Endodermal cell (in vitro differentiated cells): ENCODE data around the gene MXRA7. TPM values are rescaled to one million over a fixed set of nuclear protein-coding genes. Genes with fewer than 3 reads are reported as not detected.
"Not testable (repeated sequence)": the region's sequence is repeated elsewhere in the genome, so short reads cannot be mapped to it uniquely, and the experiment has no call there.

ENCODE experiments used
- DNase-seq: peaks from one replicate; pipeline ENCODE4 v3.0.0-alpha.2; 2017
- H3K27ac ChIP-seq: 2 replicates; pipeline ENCODE4 v1.5.1; 2013; ENCODE audit warnings: mild to moderate bottlenecking, low read depth, low read length, moderate library complexity
- H3K27me3 ChIP-seq: 2 replicates; pipeline ENCODE4 v1.6.1; 2013; ENCODE audit warnings: mild to moderate bottlenecking, low read length, moderate library complexity; ENCODE audit not compliant: insufficient read depth, control insufficient read depth, poor library complexity, severe bottlenecking
- H3K36me3 ChIP-seq: 2 replicates; pipeline ENCODE4 v1.7.0; 2013; ENCODE audit warnings: mild to moderate bottlenecking, low read length, moderate library complexity; ENCODE audit not compliant: control insufficient read depth, insufficient read depth
- H3K4me1 ChIP-seq: one replicate; pipeline ENCODE4 v1.7.0; 2013; ENCODE audit warnings: low read length; ENCODE audit not compliant: control insufficient read depth, insufficient read depth
- H3K4me3 ChIP-seq: 2 replicates; pipeline ENCODE4 v1.5.1; 2013; ENCODE audit warnings: mild to moderate bottlenecking, low read length, moderate library complexity
- H3K9ac ChIP-seq: 2 replicates; pipeline ENCODE4 v1.6.1; 2013; ENCODE audit warnings: mild to moderate bottlenecking, low read length, moderate library complexity; ENCODE audit not compliant: poor library complexity, severe bottlenecking; ENCODE audit errors: extremely low read depth
- H3K9me3 ChIP-seq: 2 replicates; pipeline ENCODE4 v1.6.1; 2013; ENCODE audit warnings: mild to moderate bottlenecking, low read length, moderate library complexity; ENCODE audit not compliant: control insufficient read depth
- H3K27ac Mint-ChIP-seq: 2 replicates; pipeline ENCODE4 v1.8.0; 2020; ENCODE audit warnings: mixed read lengths
- H3K27me3 Mint-ChIP-seq: 2 replicates; pipeline ENCODE4 v1.8.0; 2021; ENCODE audit warnings: mild to moderate bottlenecking, mixed read lengths; ENCODE audit not compliant: insufficient read depth
- H3K36me3 Mint-ChIP-seq: 2 replicates; pipeline ENCODE4 v1.8.0; 2020; ENCODE audit warnings: low read depth, mixed read lengths
- H3K4me1 Mint-ChIP-seq: 2 replicates; pipeline ENCODE4 v1.8.0; 2020; ENCODE audit warnings: mixed read lengths
- H3K4me3 Mint-ChIP-seq: 2 replicates; pipeline ENCODE4 v1.8.0; 2020; ENCODE audit warnings: mild to moderate bottlenecking, moderate library complexity, mixed read lengths
- H3K9me3 Mint-ChIP-seq: 2 replicates; pipeline ENCODE4 v1.8.0; 2020; ENCODE audit warnings: mild to moderate bottlenecking, mixed read lengths
- WGBS, 2 experiments: methylation state at CpG; one replicate each; pipeline versions ENCODE4 v1.1.5 to v1.1.7; 2013; ENCODE audit warnings: missing lambda C conversion rate in 2 of 2, mixed read lengths in 1 of 2; ENCODE audit not compliant: insufficient coverage in 1 of 2, insufficient read length in 1 of 2; 5-methylcytosine and 5-hydroxymethylcytosine counted together
- total RNA-seq, 2 donors: library from RNA; stranded (reverse); fragmentation: NEBNext Ultra II Directional in 1 of 2; extraction: Animal tissue kit (Norgen Biotek cat#: 25700) in 1 of 2; gene quantifications; 2 replicates in 1 of 2; 3 replicates in 1 of 2; pipeline ENCODE4 v1.2.1, GENCODE V29; 2021
- TF ChIP-seq, protein P1 (sequence below): fragments of 200-600 bp; sonication (generic); conservative IDR thresholded peaks from 2 replicates; pipeline ENCODE4 v1.5.0; 2021; ENCODE audit warnings: antibody characterized with exemption, mild to moderate bottlenecking

MXRA7 gene
- total RNA-seq, 2 donors from 2014 or later, result 61.6 to 77.1 TPM

GRCh38 chr17:76751416-76751993 lies 40.7 kb upstream of the MXRA7 start:
- Histone ChIP-seq H3K9ac (no peak overlapping the region), H3K9me3 (peaks cover 4% of the 10 kb centered on the region), H3K4me3 (no peak overlapping the region), H3K36me3 (peaks cover 47% of the 10 kb centered on the region), H3K4me1 (no peaks in the 10 kb centered on the region), H3K27me3 (no peaks in the 10 kb centered on the region), H3K27ac (no peak overlapping the region)
- DNase-seq, result no peak
- no peaks in the 10 kb centered on the region for H3K4me1 Mint-ChIP-seq
- TF ChIP-seq, protein P1, sequence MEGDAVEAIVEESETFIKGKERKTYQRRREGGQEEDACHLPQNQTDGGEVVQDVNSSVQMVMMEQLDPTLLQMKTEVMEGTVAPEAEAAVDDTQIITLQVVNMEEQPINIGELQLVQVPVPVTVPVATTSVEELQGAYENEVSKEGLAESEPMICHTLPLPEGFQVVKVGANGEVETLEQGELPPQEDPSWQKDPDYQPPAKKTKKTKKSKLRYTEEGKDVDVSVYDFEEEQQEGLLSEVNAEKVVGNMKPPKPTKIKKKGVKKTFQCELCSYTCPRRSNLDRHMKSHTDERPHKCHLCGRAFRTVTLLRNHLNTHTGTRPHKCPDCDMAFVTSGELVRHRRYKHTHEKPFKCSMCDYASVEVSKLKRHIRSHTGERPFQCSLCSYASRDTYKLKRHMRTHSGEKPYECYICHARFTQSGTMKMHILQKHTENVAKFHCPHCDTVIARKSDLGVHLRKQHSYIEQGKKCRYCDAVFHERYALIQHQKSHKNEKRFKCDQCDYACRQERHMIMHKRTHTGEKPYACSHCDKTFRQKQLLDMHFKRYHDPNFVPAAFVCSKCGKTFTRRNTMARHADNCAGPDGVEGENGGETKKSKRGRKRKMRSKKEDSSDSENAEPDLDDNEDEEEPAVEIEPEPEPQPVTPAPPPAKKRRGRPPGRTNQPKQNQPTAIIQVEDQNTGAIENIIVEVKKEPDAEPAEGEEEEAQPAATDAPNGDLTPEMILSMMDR, result no peak
- WGBS, 2 experiments, result 100% methylated on average over 1 of the region's 3 CpGs; no CpG with 5 or more reads in 1 of the 2 experiments
- H3K36me3 Mint-ChIP-seq, result peaks cover 45% of the 10 kb centered on the region
- no peak overlapping the region for H3K27ac Mint-ChIP-seq
- no peaks in the 10 kb centered on the region for H3K9me3 Mint-ChIP-seq
- no peak overlapping the region for H3K4me3 Mint-ChIP-seq
- H3K27me3 Mint-ChIP-seq, result no peaks in the 10 kb centered on the region

DNA sequence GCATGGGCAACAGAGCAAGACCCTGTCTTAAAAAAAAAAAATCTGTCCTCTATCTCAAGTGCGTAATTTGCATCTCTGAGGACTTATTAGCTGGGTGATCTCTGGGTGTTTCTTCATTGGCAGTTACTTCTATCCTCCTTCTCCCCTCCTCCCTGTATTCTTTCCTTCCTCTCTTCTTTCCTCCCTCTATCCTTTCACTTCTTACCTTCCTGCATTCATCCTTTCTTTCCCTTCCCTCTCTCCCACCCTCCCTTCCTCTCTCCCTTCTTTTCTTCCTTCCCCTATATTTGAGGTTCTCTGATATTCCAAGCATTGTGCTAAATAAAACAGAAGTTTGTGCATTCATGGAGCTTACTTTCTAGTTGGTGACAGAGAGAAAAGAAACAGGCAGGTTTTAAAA lies 37.9 kb upstream of the MXRA7 start:
- Histone ChIP-seq H3K4me1 (no peaks in the 10 kb centered on the region), H3K9me3 (peaks cover 20% of the 10 kb centered on the region), H3K27me3 (no peaks in the 10 kb centered on the region), H3K4me3 (no peak overlapping the region), H3K36me3 (peaks cover 63% of the 10 kb centered on the region), H3K9ac (no peak overlapping the region), H3K27ac (no peak overlapping the region)
- 94 to 100% methylated on average over 1 of the region's 1 CpG for WGBS, 2 experiments
- Mint-ChIP-seq H3K36me3 (peaks cover 67% of the 10 kb centered on the region), H3K4me3 (no peak overlapping the region), H3K27me3 (no peaks in the 10 kb centered on the region), H3K9me3 (no peaks in the 10 kb centered on the region), H3K27ac (no peak overlapping the region), H3K4me1 (no peaks in the 10 kb centered on the region)
- TF ChIP-seq, protein P1, result no peak
- no peak for DNase-seq

DNA sequence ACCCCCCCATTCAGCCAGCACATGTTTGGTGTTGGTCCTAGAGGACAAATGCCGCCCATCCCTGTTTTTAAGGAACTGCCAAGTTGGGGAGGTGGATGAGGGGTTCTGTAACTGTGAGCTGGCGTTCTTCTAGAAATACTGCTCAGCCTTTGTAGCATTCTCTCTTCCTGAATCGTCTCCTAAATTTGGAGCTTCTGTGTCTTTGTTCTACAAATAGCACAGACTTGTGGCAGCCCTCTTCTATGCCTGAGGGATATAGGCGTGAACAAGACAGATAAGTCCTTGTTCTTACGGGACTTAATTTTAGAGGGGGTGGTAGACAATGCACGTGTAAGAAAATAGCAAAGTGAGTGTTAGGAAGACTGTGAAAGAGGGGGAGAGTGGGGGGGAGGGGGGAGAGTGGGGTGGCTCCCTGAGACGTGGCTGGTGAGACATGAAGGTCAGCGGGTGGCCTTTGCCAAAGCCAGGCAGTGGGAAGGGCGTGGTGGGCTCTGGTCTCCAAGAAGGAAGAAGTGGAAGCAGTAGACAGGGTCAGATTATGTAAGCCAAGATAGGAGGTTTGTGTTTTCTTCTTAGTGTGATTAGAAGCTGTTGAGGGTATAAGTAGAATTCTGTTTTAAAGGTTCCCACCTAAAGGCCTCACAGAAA lies 37.1 kb upstream of the MXRA7 start:
- 88 to 95% methylated on average over 7 to 9 of the region's 9 CpGs for WGBS, 2 experiments

DNA sequence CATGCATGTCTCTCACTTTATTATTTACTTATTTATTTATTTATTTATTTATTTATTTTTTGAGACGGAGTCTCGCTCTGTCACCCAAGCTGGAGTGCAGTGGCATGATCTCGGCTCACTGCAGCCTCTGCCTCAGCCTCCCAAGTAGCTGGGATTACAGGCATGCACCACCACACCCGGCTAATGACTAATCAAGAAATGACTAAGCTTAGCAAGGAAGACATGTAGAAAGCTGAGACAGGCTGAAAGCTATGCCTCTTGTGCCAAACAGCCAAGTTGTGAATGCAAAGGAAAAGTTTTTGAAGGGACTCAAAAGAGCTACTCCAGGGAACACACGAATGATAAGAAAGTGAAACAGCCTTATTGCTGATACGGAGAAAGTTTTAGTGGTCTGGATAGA lies 35.0 kb upstream of the MXRA7 start:
- not testable (repeated sequence) for H3K4me3 ChIP-seq, H3K4me1 ChIP-seq, DNase-seq, H3K27ac Mint-ChIP-seq, H3K4me3 Mint-ChIP-seq, H3K9me3 Mint-ChIP-seq, H3K4me1 Mint-ChIP-seq, H3K27ac ChIP-seq, H3K27me3 ChIP-seq, H3K9ac ChIP-seq, H3K27me3 Mint-ChIP-seq
- H3K36me3 Mint-ChIP-seq, result peaks cover 68% of the 10 kb centered on the region
- 91 to 93% methylated on average over 3 to 6 of the region's 6 CpGs for WGBS, 2 experiments
- peaks cover 66% of the 10 kb centered on the region for H3K36me3 ChIP-seq
- peaks cover 20% of the 10 kb centered on the region for H3K9me3 ChIP-seq

More for the DNA sequence above, 37.1 kb upstream of the MXRA7 start:
- H3K9me3 ChIP-seq, result peaks cover 20% of the 10 kb centered on the region
- H3K36me3 ChIP-seq, result peaks cover 62% of the 10 kb centered on the region
- TF ChIP-seq, protein P1, result no peak
- no peak overlapping the region for H3K27ac Mint-ChIP-seq
- no peaks in the 10 kb centered on the region for H3K27me3 ChIP-seq
- DNase-seq, result no peak
- H3K36me3 Mint-ChIP-seq, result peaks cover 63% of the 10 kb centered on the region
- H3K4me1 Mint-ChIP-seq, result no peaks in the 10 kb centered on the region
- no peaks in the 10 kb centered on the region for H3K27me3 Mint-ChIP-seq
- no peak overlapping the region for H3K4me3 Mint-ChIP-seq
- H3K4me3 ChIP-seq, result no peak overlapping the region
- peak overlapping the region; percentile 36 for H3K27ac ChIP-seq
- no peaks in the 10 kb centered on the region for H3K9me3 Mint-ChIP-seq
- no peaks in the 10 kb centered on the region for H3K4me1 ChIP-seq
- no peak overlapping the region for H3K9ac ChIP-seq
